Loucy (cell line): Measurements from ENCODE around the gene DCX.

ENCODE experiments used
- H2AFZ ChIP-seq: fragments of 200-600 bp; sonication (generic); 2 replicates; pipeline ENCODE4 v1.6.0; 2016; ENCODE audit warnings: antibody characterized with exemption, mild to moderate bottlenecking, low read length, moderate library complexity
- H3F3A ChIP-seq: fragments of 200-600 bp; 2 replicates; pipeline ENCODE4 v1.6.0; 2016; ENCODE audit warnings: antibody characterized with exemption, low read depth, mild to moderate bottlenecking
- H3K27me3 ChIP-seq: fragments of 200-600 bp; sonication (generic); 2 replicates; pipeline ENCODE4 v1.6.1; 2014; ENCODE audit warnings: low read length, mild to moderate bottlenecking; ENCODE audit not compliant: insufficient read depth, poor library complexity, severe bottlenecking
- H3K36me3 ChIP-seq: fragments of 200-600 bp; sonication (generic); 2 replicates; pipeline ENCODE4 v1.6.1; 2016; ENCODE audit warnings: low read length; ENCODE audit not compliant: insufficient read depth
- H3K4me1 ChIP-seq: fragments of 200-600 bp; sonication (generic); 2 replicates; pipeline ENCODE4 v1.5.1; 2014; ENCODE audit warnings: low read length, mild to moderate bottlenecking; ENCODE audit not compliant: insufficient read depth, poor library complexity, severe bottlenecking
- H3K4me2 ChIP-seq: fragments of 200-600 bp; sonication (generic); 2 replicates; pipeline ENCODE4 v1.6.0; 2014; ENCODE audit warnings: antibody characterized with exemption, low read length, low read depth, mild to moderate bottlenecking; ENCODE audit not compliant: poor library complexity, severe bottlenecking
- H3K4me3 ChIP-seq: fragments of 200-600 bp; sonication (generic); 2 replicates; pipeline ENCODE4 v1.5.1; 2014; ENCODE audit warnings: low read length, mild to moderate bottlenecking, mixed read lengths; ENCODE audit not compliant: poor library complexity, severe bottlenecking
- H3K79me2 ChIP-seq: fragments of 200-600 bp; sonication (generic); 2 replicates; pipeline ENCODE4 v1.6.1; 2014; ENCODE audit warnings: low read length; ENCODE audit not compliant: insufficient read depth
- H3K9ac ChIP-seq: fragments of 200-600 bp; sonication (generic); 2 replicates; pipeline ENCODE4 v1.6.0; 2014; ENCODE audit warnings: mild to moderate bottlenecking, low read depth, low read length, moderate library complexity; ENCODE audit not compliant: poor library complexity, severe bottlenecking
- H3K9me2 ChIP-seq: fragments of 200-600 bp; sonication (generic); replicated peaks from 2 replicates; pipeline ENCODE4 v1.6.1; 2016; ENCODE audit warnings: low read depth, low read length, mixed read lengths
- H3K9me3 ChIP-seq: fragments of 200-600 bp; sonication (generic); 2 replicates; pipeline ENCODE4 v1.6.1; 2014; ENCODE audit warnings: mild to moderate bottlenecking, antibody characterized with exemption, low read length, low read depth; ENCODE audit not compliant: insufficient read depth
- H4K20me1 ChIP-seq: fragments of 200-600 bp; sonication (generic); 2 replicates; pipeline ENCODE4 v1.6.0; 2014; ENCODE audit warnings: antibody characterized with exemption, low read length, mild to moderate bottlenecking; ENCODE audit not compliant: insufficient read depth, poor library complexity, severe bottlenecking
- EZH2phosphoT487 ChIP-seq: fragments of 200-600 bp; IDR thresholded peaks from 2 replicates; pipeline ENCODE4 v1.6.1; 2018; ENCODE audit warnings: antibody characterized with exemption, mild to moderate bottlenecking, moderate library complexity, borderline replicate concordance
- TF ChIP-seq, protein P1 (sequence below): fragments of 200-600 bp; sonication (generic); conservative IDR thresholded peaks from 2 replicates; pipeline ENCODE4 v1.5.1; 2014; ENCODE audit warnings: mild to moderate bottlenecking, antibody characterized with exemption, low read length

DCX gene

DNA sequence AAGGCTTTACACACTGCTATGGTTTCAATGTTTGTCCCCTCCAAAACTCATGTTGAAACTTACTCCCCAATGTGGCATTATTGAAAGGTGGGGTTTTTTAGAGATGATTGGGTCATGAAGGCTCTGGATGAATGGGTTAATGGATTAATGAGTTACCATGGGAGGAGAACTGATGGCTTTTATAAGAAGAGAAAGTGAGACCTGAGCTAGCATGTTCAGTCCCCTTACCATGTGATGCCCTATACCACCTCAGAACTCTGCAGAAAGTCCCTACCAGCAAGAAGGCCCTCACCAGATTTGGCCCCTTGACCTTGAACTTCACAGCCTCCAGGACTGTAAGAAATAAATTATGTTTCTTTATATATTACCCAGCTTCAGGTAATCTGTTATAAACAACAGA, 72.8 kb downstream of the DCX start:
- H3K79me2 ChIP-seq, result no peaks in the 10 kb centered on the region
- H4K20me1 ChIP-seq, result no peaks in the 10 kb centered on the region
- no peak for TF ChIP-seq EZH2phosphoT487
- H2AFZ ChIP-seq, result no peak overlapping the region
- H3K9me3 ChIP-seq, result no peaks in the 10 kb centered on the region
- H3K27me3 ChIP-seq, result no peaks in the 10 kb centered on the region
- no peaks in the 10 kb centered on the region for H3F3A ChIP-seq
- no peak overlapping the region for H3K4me3 ChIP-seq
- H3K9ac ChIP-seq, result no peak overlapping the region
- no peaks in the 10 kb centered on the region for H3K9me2 ChIP-seq
- H3K4me2 ChIP-seq, result no peak overlapping the region
- no peaks in the 10 kb centered on the region for H3K36me3 ChIP-seq
- H3K4me1 ChIP-seq, result no peaks in the 10 kb centered on the region

DNA sequence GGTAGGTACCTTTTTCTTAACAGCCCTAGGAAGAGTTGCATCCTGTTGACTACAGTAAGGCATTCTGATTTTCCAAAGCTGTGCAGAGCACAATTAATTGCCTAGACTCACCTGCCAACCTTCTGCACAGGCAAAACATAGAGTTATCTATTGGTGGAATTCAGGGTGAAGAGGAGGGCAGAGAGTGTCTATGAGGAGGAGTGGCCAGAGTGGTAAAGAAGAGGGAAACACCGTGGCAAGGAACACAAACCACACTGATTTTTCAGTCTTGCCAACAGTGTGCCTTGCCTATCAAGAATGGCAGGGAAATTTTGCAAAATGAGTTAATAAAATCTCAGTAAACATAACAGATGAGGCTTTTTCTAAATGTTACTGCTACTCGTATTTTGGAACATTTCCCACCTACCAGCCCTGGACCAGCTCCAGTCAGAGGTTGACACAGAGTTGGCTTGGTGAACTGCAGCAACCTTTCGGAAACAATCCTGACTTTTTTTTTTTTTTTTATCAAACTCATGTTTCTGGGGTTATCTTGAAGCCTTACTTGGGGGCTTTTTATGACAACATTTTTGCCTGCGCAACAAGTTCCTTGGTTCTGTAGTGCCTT, 73.8 kb downstream of the DCX start:
- no peaks in the 10 kb centered on the region for H3K36me3 ChIP-seq
- H3K9ac ChIP-seq, result no peak overlapping the region
- no peaks in the 10 kb centered on the region for H3F3A ChIP-seq
- H2AFZ ChIP-seq, result no peak overlapping the region
- no peaks in the 10 kb centered on the region for H3K27me3 ChIP-seq
- no peak for TF ChIP-seq EZH2phosphoT487
- TF ChIP-seq, protein P1, sequence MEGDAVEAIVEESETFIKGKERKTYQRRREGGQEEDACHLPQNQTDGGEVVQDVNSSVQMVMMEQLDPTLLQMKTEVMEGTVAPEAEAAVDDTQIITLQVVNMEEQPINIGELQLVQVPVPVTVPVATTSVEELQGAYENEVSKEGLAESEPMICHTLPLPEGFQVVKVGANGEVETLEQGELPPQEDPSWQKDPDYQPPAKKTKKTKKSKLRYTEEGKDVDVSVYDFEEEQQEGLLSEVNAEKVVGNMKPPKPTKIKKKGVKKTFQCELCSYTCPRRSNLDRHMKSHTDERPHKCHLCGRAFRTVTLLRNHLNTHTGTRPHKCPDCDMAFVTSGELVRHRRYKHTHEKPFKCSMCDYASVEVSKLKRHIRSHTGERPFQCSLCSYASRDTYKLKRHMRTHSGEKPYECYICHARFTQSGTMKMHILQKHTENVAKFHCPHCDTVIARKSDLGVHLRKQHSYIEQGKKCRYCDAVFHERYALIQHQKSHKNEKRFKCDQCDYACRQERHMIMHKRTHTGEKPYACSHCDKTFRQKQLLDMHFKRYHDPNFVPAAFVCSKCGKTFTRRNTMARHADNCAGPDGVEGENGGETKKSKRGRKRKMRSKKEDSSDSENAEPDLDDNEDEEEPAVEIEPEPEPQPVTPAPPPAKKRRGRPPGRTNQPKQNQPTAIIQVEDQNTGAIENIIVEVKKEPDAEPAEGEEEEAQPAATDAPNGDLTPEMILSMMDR, result no peak
- H3K79me2 ChIP-seq, result no peaks in the 10 kb centered on the region
- no peaks in the 10 kb centered on the region for H3K4me1 ChIP-seq
- H4K20me1 ChIP-seq, result no peaks in the 10 kb centered on the region
- no peak overlapping the region for H3K4me3 ChIP-seq
- no peak overlapping the region for H3K4me2 ChIP-seq
- no peaks in the 10 kb centered on the region for H3K9me2 ChIP-seq
- no peaks in the 10 kb centered on the region for H3K9me3 ChIP-seq

DNA sequence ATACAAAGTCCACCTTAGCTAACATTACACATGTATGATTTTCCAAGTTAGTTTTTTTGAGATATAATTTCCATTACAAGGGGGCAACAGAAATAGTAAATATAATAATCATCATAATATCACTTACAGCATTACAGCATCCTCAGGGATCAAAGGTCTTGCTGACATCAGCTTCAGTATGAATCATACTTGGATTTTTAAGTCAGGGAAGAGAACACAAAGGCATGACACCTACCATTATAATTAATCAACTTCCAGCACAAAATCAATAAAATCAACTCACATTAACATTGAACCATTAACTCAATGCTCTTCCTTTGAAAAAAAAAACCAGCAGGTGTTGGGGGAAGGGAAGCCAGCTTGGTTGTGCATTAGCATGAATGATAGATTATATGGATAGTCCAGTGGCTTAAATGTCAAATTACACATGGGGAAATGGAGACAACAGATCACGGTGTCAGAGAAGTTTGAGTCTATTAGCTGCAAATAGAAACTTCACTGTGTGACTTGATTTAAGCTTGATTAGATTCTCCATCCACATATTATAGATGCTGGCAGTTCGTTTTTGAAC, 74.8 kb downstream of the DCX start:
- Histone ChIP-seq H3K9ac (no peak overlapping the region), H3K4me1 (no peaks in the 10 kb centered on the region), H2AFZ (no peak overlapping the region), H3K9me2 (no peaks in the 10 kb centered on the region), H3K27me3 (no peaks in the 10 kb centered on the region), H3K4me2 (no peak overlapping the region), H4K20me1 (no peaks in the 10 kb centered on the region), H3K9me3 (no peaks in the 10 kb centered on the region), H3F3A (no peaks in the 10 kb centered on the region), H3K79me2 (no peaks in the 10 kb centered on the region), H3K4me3 (no peak overlapping the region), H3K36me3 (no peaks in the 10 kb centered on the region)
- no peak for TF ChIP-seq EZH2phosphoT487
- TF ChIP-seq, protein P1, result no peak

GRCh38 chrX:111336141-111336540, 75.9 kb downstream of the DCX start:
- no peak overlapping the region for H2AFZ ChIP-seq
- H3K9me3 ChIP-seq, result no peaks in the 10 kb centered on the region
- H3K4me1 ChIP-seq, result no peaks in the 10 kb centered on the region
- no peak for TF ChIP-seq EZH2phosphoT487
- no peaks in the 10 kb centered on the region for H3K79me2 ChIP-seq
- H3K27me3 ChIP-seq, result no peaks in the 10 kb centered on the region
- H3K9me2 ChIP-seq, result no peaks in the 10 kb centered on the region
- no peak overlapping the region for H3K9ac ChIP-seq
- no peaks in the 10 kb centered on the region for H3K36me3 ChIP-seq
- no peak overlapping the region for H3K4me2 ChIP-seq
- H3F3A ChIP-seq, result no peaks in the 10 kb centered on the region
- H4K20me1 ChIP-seq, result no peaks in the 10 kb centered on the region
- no peak overlapping the region for H3K4me3 ChIP-seq
